Measurements from ENCODE around the gene CP.

DNA sequence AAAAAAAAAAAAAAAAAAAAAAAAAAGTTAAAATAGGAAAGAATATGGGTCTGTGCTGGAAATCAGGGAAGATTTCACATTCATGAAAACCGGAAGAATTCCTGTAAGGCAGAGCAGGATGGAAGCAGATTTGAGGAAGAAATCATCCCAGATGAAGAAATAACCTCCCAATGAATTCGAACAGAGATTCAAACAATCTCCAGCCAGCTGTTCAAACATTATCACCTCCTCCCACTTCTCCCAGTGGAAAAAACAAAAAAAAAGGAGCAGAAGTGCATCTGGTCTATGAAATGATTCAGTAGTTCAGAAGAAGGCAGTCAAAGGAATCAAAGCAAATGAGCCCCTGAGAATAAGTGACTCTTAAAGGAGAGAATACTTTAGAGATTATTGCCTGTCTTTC is 33.1 kb downstream of the CP start:
- TF ChIP-seq, protein P1, sequence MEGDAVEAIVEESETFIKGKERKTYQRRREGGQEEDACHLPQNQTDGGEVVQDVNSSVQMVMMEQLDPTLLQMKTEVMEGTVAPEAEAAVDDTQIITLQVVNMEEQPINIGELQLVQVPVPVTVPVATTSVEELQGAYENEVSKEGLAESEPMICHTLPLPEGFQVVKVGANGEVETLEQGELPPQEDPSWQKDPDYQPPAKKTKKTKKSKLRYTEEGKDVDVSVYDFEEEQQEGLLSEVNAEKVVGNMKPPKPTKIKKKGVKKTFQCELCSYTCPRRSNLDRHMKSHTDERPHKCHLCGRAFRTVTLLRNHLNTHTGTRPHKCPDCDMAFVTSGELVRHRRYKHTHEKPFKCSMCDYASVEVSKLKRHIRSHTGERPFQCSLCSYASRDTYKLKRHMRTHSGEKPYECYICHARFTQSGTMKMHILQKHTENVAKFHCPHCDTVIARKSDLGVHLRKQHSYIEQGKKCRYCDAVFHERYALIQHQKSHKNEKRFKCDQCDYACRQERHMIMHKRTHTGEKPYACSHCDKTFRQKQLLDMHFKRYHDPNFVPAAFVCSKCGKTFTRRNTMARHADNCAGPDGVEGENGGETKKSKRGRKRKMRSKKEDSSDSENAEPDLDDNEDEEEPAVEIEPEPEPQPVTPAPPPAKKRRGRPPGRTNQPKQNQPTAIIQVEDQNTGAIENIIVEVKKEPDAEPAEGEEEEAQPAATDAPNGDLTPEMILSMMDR (conservative IDR thresholded peaks at IDR 0.05; ENCODE audit: low read length) = no peak
- TF ChIP-seq EZH2phosphoT487 (IDR thresholded peaks at IDR 0.05; ENCODE audit: borderline replicate concordance, low read depth, low read length) = no peak
